Stomach (tissue), 4 donors: Measurements from ENCODE around the gene GCGR.

Experiments
- CTCF ChIP-seq, 7 experiments: fragments of 450-650 bp in 4 of 7; fragments of 200-600 bp in 3 of 7; sonication (generic) in 3 of 7; IDR thresholded peaks; one replicate each; pipeline ENCODE4 v1.5.1; 2016 to 2019; ENCODE audit warnings: antibody characterized with exemption in 7 of 7, control low read depth in 2 of 7, mild to moderate bottlenecking in 1 of 7
- EP300 ChIP-seq: sonication (generic); formaldehyde crosslinking; IDR thresholded peaks from one replicate; pipeline ENCODE4 v1.6.1; 2017; ENCODE audit warnings: antibody characterized with exemption
- POLR2A ChIP-seq, 4 donors: fragments of 450-650 bp; IDR thresholded peaks; one replicate each; pipeline ENCODE4 v1.6.1; 2016; ENCODE audit warnings: antibody characterized with exemption in 4 of 4, control low read depth in 2 of 4, mild to moderate bottlenecking in 1 of 4, moderate library complexity in 1 of 4
- POLR2AphosphoS5 ChIP-seq, 3 donors: sonication (generic); formaldehyde crosslinking; IDR thresholded peaks; one replicate each; pipeline ENCODE4 v1.6.1; 2016; ENCODE audit warnings: antibody characterized with exemption in 3 of 3

- TF ChIP-seq CTCF (IDR thresholded peaks at IDR 0.05) (no peak), POLR2A (IDR thresholded peaks at IDR 0.05) (no peak), EP300 (no peak), POLR2AphosphoS5 (IDR thresholded peaks at IDR 0.05) (no peak)
These were observed 38.4 kb downstream of the GCGR start for GRCh38 chr17:81842378-81842724.
